ENCODE results near the gene RAB20. TPM values are rescaled to one million over a fixed set of nuclear protein-coding genes. Genes with fewer than 3 reads are reported as not detected.

The RAB20 gene
- total RNA-seq, 1 experiment from 2014 or later = 10.6 TPM

GRCh38 chr13:110570886-110571285 lies 9.4 kb upstream of the RAB20 start:
- Histone ChIP-seq H3K9me3 (ENCODE audit: control insufficient read depth in 1 of 2, insufficient read depth in 1 of 2, low read depth in 1 of 2, low read length in 2 of 2) (no peaks in the 10 kb centered on the region), H3K9me2 (ENCODE audit: insufficient read depth) (no peaks in the 10 kb centered on the region), H2AFZ (ENCODE audit: low read depth, low read length, poor library complexity, severe bottlenecking) (no peak overlapping the region), H3K4me1 (ENCODE audit: control insufficient read depth in 1 of 2, insufficient read depth in 2 of 2, low read length in 2 of 2) (peaks cover 3 to 13% of the 10 kb centered on the region in 2 experiments), H3K4me2 (ENCODE audit: low read length) (no peak overlapping the region), H4K20me1 (ENCODE audit: insufficient read depth) (no peaks in the 10 kb centered on the region), H3K9ac (ENCODE audit: low read length) (no peak overlapping the region), H3K4me3 (replicated peaks in 1 of 2; ENCODE audit: low read depth in 1 of 2, low read length in 2 of 2) (no peak overlapping the region), H3K27ac (ENCODE audit: low read depth, low read length) (no peak overlapping the region), H3K79me2 (ENCODE audit: insufficient read depth, low read length) (no peaks in the 10 kb centered on the region), H3K27me3 (ENCODE audit: insufficient read depth, low read length) (no peaks in the 10 kb centered on the region), H3K36me3 (ENCODE audit: control insufficient read depth in 1 of 2, insufficient read depth in 2 of 2, low read length in 2 of 2) (no peaks in the 10 kb centered on the region)
- CTCF ChIA-PET = no interaction called here
- POLR2A ChIA-PET = no interaction called here
- ATAC-seq (no peak), DNase-seq (ENCODE audit: low read depth, low spot score) (no peak)
- intact Hi-C loops (cut with micrococcal nuclease) = no loop called here
- no peak for TF ChIP-seq ELF1 (IDR thresholded peaks at IDR 0.05; ENCODE audit: borderline replicate concordance, low read depth)
- no peak for TF ChIP-seq CBX3 (IDR thresholded peaks at IDR 0.05; ENCODE audit: low read depth)
- TF ChIP-seq SP1 (IDR thresholded peaks at IDR 0.05; ENCODE audit: low read depth) = no peak
- no peak for TF ChIP-seq ZFX (IDR thresholded peaks at IDR 0.05)
- no peak for TF ChIP-seq FOSL1 (IDR thresholded peaks at IDR 0.05; ENCODE audit: low read depth)
- no peak for TF ChIP-seq SRF (IDR thresholded peaks at IDR 0.05; ENCODE audit: low read depth)
- TF ChIP-seq SIN3A (IDR thresholded peaks at IDR 0.05; ENCODE audit: low read depth) = no peak
- no peak for TF ChIP-seq ZBTB33 (IDR thresholded peaks at IDR 0.05; ENCODE audit: extremely low read depth, insufficient replicate concordance, low read length)
- no peak for TF ChIP-seq TCF7L2 (IDR thresholded peaks at IDR 0.05; ENCODE audit: borderline replicate concordance, extremely low read depth, insufficient read depth, insufficient read length)
- no peak for TF ChIP-seq YY1 (IDR thresholded peaks at IDR 0.05; ENCODE audit: extremely low read depth, insufficient replicate concordance, low read depth, low read length)
- TF ChIP-seq RAD21 (IDR thresholded peaks at IDR 0.05; ENCODE audit: low read depth) = no peak
- no peak for TF ChIP-seq ATF3 (IDR thresholded peaks at IDR 0.05)
- no peak for TF ChIP-seq EZH2phosphoT487 (IDR thresholded peaks at IDR 0.05; ENCODE audit: borderline replicate concordance)
- TF ChIP-seq JUND (IDR thresholded peaks at IDR 0.05) = no peak
- TF ChIP-seq EZH2 (IDR thresholded peaks at IDR 0.05) = no peak
- BruUV-seq (replicated peaks) = no TSS peak
- RAD21 ChIA-PET (ENCODE audit: low non-redundant PET in 1 of 2, low total read pairs in 2 of 2, uncharacterized antibody in 2 of 2, unreplicated experiment in 2 of 2) = no interaction called here

Measured in HCT116 (cell line).